CD4-positive, alpha-beta T cell treated with Interleukin-12 subunit alpha and Interleukin-12 subunit beta, for 1 hour (primary cell): ENCODE data around the gene TBC1D8.
A peak's percentile ranks its signal among the peaks of the same experiment; 100 is the strongest.

Experiments
- DNase-seq: peaks from one replicate; pipeline ENCODE4 v3.0.0-alpha.2; 2020

Gene TBC1D8

GRCh38 chr2:100993294-100993693 lies 157.9 kb downstream of the TBC1D8 start:
- DNase-seq, result no peak

GRCh38 chr2:100992262-100992661 lies 158.9 kb downstream of the TBC1D8 start:
- no peak for DNase-seq

GRCh38 chr2:100991404-100991773 lies 159.8 kb downstream of the TBC1D8 start:
- no peak for DNase-seq

- DNase-seq, result no peak
Measured at GRCh38 chr2:100990650-100991403, 160.4 kb downstream of the TBC1D8 start.

- no peak for DNase-seq
Measured at GRCh38 chr2:100990166-100990565, 161.0 kb downstream of the TBC1D8 start.

GRCh38 chr2:100989666-100990065 lies 161.5 kb downstream of the TBC1D8 start:
- no peak for DNase-seq

GRCh38 chr2:100988630-100989417 lies 162.4 kb downstream of the TBC1D8 start:
- DNase-seq, result no peak

- no peak for DNase-seq
Measured at GRCh38 chr2:100987974-100988373, 163.2 kb downstream of the TBC1D8 start.

GRCh38 chr2:100987536-100987935 lies 163.6 kb downstream of the TBC1D8 start:
- no peak for DNase-seq

GRCh38 chr2:100986157-100986556 lies 165.0 kb downstream of the TBC1D8 start:
- no peak for DNase-seq

- DNase-seq, result peak; percentile 75
Measured at GRCh38 chr2:100984892-100985307, 166.3 kb downstream of the TBC1D8 start.

- no peak for DNase-seq
Measured at GRCh38 chr2:100983684-100984310, 167.4 kb downstream of the TBC1D8 start.

GRCh38 chr2:100983201-100983600 lies 168.0 kb downstream of the TBC1D8 start:
- DNase-seq, result no peak

- DNase-seq, result no peak
Measured at GRCh38 chr2:100982431-100982861, 168.7 kb downstream of the TBC1D8 start.

- no peak for DNase-seq
Measured at GRCh38 chr2:100981011-100981410, 170.2 kb downstream of the TBC1D8 start.

GRCh38 chr2:100980046-100980445 lies 171.1 kb downstream of the TBC1D8 start:
- no peak for DNase-seq

- no peak for DNase-seq
Measured at GRCh38 chr2:100978582-100979191, 172.5 kb downstream of the TBC1D8 start.

- no peak for DNase-seq
Measured at GRCh38 chr2:100977511-100977910, 173.7 kb downstream of the TBC1D8 start.

- no peak for DNase-seq
Measured at GRCh38 chr2:100976645-100977391, 174.4 kb downstream of the TBC1D8 start.

GRCh38 chr2:100976061-100976460 lies 175.1 kb downstream of the TBC1D8 start:
- DNase-seq, result no peak

- DNase-seq, result no peak
Measured at GRCh38 chr2:100975521-100975785, 175.7 kb downstream of the TBC1D8 start.

GRCh38 chr2:100974712-100975520 lies 176.3 kb downstream of the TBC1D8 start:
- DNase-seq, result no peak
